Natural killer cell (primary cell): ENCODE measurements around the gene CPZ. TPM values are rescaled to one million over a fixed set of nuclear protein-coding genes. Genes with fewer than 3 reads are reported as not detected.

Source experiments
- ATAC-seq, 3 donors: fragments of 150-1000 bp in 2 of 3; fragments of 200-7000 bp in 1 of 3; cut with Tn5 transposase; 1 replicate in 1 of 3; 2 replicates in 2 of 3; pipeline ENCODE4 v1.10.0; 2021; ENCODE audit warnings: mild to moderate bottlenecking in 2 of 3, moderate library complexity in 2 of 3
- DNase-seq, 2 donors: peaks; one replicate each; pipeline versions ENCODE4 v3.0.0 to v3.0.0-alpha.2; 2013 to 2021; ENCODE audit warnings: mixed read lengths in 1 of 2
- H3K27ac ChIP-seq: one replicate; pipeline ENCODE4 v1.5.1; 2013; ENCODE audit warnings: mild to moderate bottlenecking, low read length
- H3K27me3 ChIP-seq: one replicate; pipeline ENCODE4 v1.6.1; 2013; ENCODE audit warnings: low read length; ENCODE audit not compliant: control insufficient read depth, insufficient read depth
- H3K36me3 ChIP-seq: one replicate; pipeline ENCODE4 v1.6.1; 2013; ENCODE audit warnings: low read length; ENCODE audit not compliant: control insufficient read depth, insufficient read depth
- H3K4me1 ChIP-seq: one replicate; pipeline ENCODE4 v1.6.1; 2013; ENCODE audit warnings: low read length; ENCODE audit not compliant: control insufficient read depth, insufficient read depth
- H3K4me3 ChIP-seq: one replicate; pipeline ENCODE4 v1.5.1; 2013; ENCODE audit warnings: low read length
- H3K9me3 ChIP-seq: one replicate; pipeline ENCODE4 v1.6.1; 2013; ENCODE audit warnings: low read length; ENCODE audit not compliant: control insufficient read depth, insufficient read depth
- H3K27ac Mint-ChIP-seq, 2 donors: one replicate each; pipeline ENCODE4 v1.8.0; 2022; ENCODE audit warnings: mild to moderate bottlenecking in 2 of 2, mixed read lengths in 2 of 2, moderate library complexity in 1 of 2
- H3K27me3 Mint-ChIP-seq, 2 donors: one replicate each; pipeline ENCODE4 v1.8.0; 2022; ENCODE audit warnings: low read depth in 2 of 2, mixed read lengths in 2 of 2
- H3K36me3 Mint-ChIP-seq: one replicate; pipeline ENCODE4 v1.8.0; 2022; ENCODE audit warnings: mixed read lengths
- H3K4me1 Mint-ChIP-seq, 2 donors: one replicate each; pipeline ENCODE4 v1.8.0; 2022; ENCODE audit warnings: mixed read lengths in 2 of 2
- H3K4me3 Mint-ChIP-seq: one replicate; pipeline ENCODE4 v1.8.0; 2022; ENCODE audit warnings: mild to moderate bottlenecking, moderate library complexity, mixed read lengths
- H3K9me3 Mint-ChIP-seq, 2 donors: one replicate each; pipeline ENCODE4 v1.8.0; 2022; ENCODE audit warnings: mixed read lengths in 2 of 2
- WGBS: methylation state at CpG from one replicate; pipeline ENCODE4 v1.1.7; 2013; ENCODE audit warnings: missing lambda C conversion rate; ENCODE audit not compliant: insufficient coverage; 5-methylcytosine and 5-hydroxymethylcytosine counted together
- intact Hi-C: fragments of 100-400 bp; cut with micrococcal nuclease; formaldehyde crosslinking; loops from one replicate; pipeline ENCODE4 v1.14.2; 2022
- total RNA-seq, 4 donors: library from RNA; stranded (reverse); fragments of 120-200 nt in 1 of 4; gene quantifications; one replicate each; pipeline versions ENCODE4 v1.2.3 to v1.2.4, GENCODE V29; 2013 to 2022
- TF ChIP-seq, protein P1 (sequence below): fragments of 200-600 bp; IDR thresholded peaks from one replicate; pipeline ENCODE4 v1.8.0; 2022; ENCODE audit warnings: antibody characterized with exemption

The CPZ gene
- total RNA-seq, 3 donors from 2014 or later (not counting 1 experiment from before 2014, with no cell fraction given), result not detected

DNA sequence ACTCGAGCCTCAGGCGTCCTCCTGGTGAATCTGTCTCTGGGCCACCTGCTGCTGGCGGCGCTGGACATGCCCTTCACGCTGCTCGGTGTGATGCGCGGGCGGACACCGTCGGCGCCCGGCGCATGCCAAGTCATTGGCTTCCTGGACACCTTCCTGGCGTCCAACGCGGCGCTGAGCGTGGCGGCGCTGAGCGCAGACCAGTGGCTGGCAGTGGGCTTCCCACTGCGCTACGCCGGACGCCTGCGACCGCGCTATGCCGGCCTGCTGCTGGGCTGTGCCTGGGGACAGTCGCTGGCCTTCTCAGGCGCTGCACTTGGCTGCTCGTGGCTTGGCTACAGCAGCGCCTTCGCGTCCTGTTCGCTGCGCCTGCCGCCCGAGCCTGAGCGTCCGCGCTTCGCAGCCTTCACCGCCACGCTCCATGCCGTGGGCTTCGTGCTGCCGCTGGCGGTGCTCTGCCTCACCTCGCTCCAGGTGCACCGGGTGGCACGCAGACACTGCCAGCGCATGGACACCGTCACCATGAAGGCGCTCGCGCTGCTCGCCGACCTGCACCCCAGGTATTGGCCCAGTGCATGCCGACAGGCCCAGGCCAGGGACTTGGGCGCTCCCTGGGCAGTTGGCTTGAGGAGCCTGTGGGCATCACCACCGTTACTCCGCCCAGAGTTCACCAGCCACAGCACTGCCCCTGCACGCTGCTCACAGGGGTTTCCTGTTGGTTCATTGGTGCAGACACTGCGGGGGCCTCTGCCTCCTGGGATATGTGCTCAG, 11.3 kb upstream of the CPZ start:
- no peaks in the 10 kb centered on the region for H3K9me3 ChIP-seq
- 66% methylated on average over 66 of the region's 66 CpGs for WGBS
- TF ChIP-seq, protein P1, sequence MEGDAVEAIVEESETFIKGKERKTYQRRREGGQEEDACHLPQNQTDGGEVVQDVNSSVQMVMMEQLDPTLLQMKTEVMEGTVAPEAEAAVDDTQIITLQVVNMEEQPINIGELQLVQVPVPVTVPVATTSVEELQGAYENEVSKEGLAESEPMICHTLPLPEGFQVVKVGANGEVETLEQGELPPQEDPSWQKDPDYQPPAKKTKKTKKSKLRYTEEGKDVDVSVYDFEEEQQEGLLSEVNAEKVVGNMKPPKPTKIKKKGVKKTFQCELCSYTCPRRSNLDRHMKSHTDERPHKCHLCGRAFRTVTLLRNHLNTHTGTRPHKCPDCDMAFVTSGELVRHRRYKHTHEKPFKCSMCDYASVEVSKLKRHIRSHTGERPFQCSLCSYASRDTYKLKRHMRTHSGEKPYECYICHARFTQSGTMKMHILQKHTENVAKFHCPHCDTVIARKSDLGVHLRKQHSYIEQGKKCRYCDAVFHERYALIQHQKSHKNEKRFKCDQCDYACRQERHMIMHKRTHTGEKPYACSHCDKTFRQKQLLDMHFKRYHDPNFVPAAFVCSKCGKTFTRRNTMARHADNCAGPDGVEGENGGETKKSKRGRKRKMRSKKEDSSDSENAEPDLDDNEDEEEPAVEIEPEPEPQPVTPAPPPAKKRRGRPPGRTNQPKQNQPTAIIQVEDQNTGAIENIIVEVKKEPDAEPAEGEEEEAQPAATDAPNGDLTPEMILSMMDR, result no peak
- Mint-ChIP-seq H3K9me3 (no peaks in the 10 kb centered on the region), H3K27me3 (peaks cover 6 to 16% of the 10 kb centered on the region in 2 donors), H3K36me3 (no peaks in the 10 kb centered on the region), H3K4me1 (no peaks in the 10 kb centered on the region), H3K4me3 (no peak overlapping the region), H3K27ac (no peak overlapping the region)
- no peak for DNase-seq
- H3K4me3 ChIP-seq, result no peak overlapping the region
- H3K27ac ChIP-seq, result no peak overlapping the region
- H3K4me1 ChIP-seq, result no peaks in the 10 kb centered on the region
- no peaks in the 10 kb centered on the region for H3K27me3 ChIP-seq
- intact Hi-C loops, result no loop called here
- H3K36me3 ChIP-seq, result no peaks in the 10 kb centered on the region
- ATAC-seq, result no peak

DNA sequence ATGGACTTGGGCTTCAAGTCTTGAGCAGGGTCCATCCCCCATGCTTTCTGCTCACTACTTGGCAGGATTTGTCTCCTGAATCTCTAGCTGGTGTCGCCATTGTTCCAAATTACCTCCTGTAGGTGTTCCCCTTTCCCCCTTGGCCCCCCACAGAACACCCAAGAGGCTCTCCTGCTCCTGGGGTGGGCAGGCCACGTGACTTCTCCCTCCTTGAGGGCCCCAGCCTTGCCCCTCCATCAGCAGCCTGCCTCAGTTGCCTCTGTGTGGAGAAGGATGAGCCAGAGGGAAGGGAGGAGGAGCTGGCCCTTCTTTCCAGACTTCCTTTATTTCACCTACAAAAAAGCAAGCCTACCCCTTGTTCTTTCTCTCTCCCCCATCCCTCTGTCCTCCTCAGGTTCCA, 10.5 kb upstream of the CPZ start:
- H3K27me3 Mint-ChIP-seq, result peaks cover 6 to 14% of the 10 kb centered on the region in 2 donors
- 67% methylated on average over 1 of the region's 2 CpGs for WGBS
- H3K27ac Mint-ChIP-seq, result no peak overlapping the region

DNA sequence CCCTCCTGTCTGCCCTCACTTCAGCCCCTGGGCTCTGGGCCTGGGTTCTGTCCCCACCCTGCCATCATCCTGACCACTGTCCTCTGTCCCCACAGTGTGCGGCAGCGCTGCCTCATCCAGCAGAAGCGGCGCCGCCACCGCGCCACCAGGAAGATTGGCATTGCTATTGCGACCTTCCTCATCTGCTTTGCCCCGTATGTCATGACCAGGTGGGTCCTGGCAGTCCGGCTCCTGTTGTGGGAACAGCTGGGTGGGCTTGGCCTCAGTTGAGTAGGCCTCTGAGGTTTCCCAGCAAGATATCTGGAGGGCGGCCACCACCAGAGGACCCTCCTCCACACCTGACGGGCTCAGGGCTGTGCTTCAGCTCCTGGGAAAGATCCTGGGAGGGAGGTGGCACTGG, 10.1 kb upstream of the CPZ start:
- peaks cover 6 to 12% of the 10 kb centered on the region in 2 donors for H3K27me3 Mint-ChIP-seq
- Histone ChIP-seq H3K27me3 (no peaks in the 10 kb centered on the region), H3K4me1 (no peaks in the 10 kb centered on the region), H3K4me3 (no peak overlapping the region), H3K9me3 (no peaks in the 10 kb centered on the region), H3K27ac (no peak overlapping the region), H3K36me3 (no peaks in the 10 kb centered on the region)
- no peak overlapping the region for H3K4me3 Mint-ChIP-seq
- intact Hi-C loops, result no loop called here
- TF ChIP-seq, protein P1, result no peak
- no peaks in the 10 kb centered on the region for H3K4me1 Mint-ChIP-seq
- H3K27ac Mint-ChIP-seq, result no peak overlapping the region
- H3K9me3 Mint-ChIP-seq, result no peaks in the 10 kb centered on the region
- ATAC-seq (no peak), DNase-seq (no peak)
- no peaks in the 10 kb centered on the region for H3K36me3 Mint-ChIP-seq
- WGBS, result 83% methylated on average over 12 of the region's 12 CpGs

More for the DNA sequence above, 10.5 kb upstream of the CPZ start:
- Histone ChIP-seq H3K4me3 (no peak overlapping the region), H3K27me3 (no peaks in the 10 kb centered on the region), H3K36me3 (no peaks in the 10 kb centered on the region), H3K4me1 (no peaks in the 10 kb centered on the region), H3K27ac (no peak overlapping the region), H3K9me3 (no peaks in the 10 kb centered on the region)
- DNase-seq, result no peak
- intact Hi-C loops, result no loop called here
- H3K9me3 Mint-ChIP-seq, result no peaks in the 10 kb centered on the region
- TF ChIP-seq, protein P1, result no peak
- no peak for ATAC-seq
- H3K36me3 Mint-ChIP-seq, result no peaks in the 10 kb centered on the region
- H3K4me1 Mint-ChIP-seq, result no peaks in the 10 kb centered on the region
- no peak overlapping the region for H3K4me3 Mint-ChIP-seq
